GM19240 (cell line): Measurements from ENCODE around the gene RPS19.

Experiments
- DNase-seq: peaks from one replicate; pipeline ENCODE4 v3.0.0; 2011; ENCODE audit warnings: low spot score; ENCODE audit not compliant: insufficient read length

RPS19 gene

DNA sequence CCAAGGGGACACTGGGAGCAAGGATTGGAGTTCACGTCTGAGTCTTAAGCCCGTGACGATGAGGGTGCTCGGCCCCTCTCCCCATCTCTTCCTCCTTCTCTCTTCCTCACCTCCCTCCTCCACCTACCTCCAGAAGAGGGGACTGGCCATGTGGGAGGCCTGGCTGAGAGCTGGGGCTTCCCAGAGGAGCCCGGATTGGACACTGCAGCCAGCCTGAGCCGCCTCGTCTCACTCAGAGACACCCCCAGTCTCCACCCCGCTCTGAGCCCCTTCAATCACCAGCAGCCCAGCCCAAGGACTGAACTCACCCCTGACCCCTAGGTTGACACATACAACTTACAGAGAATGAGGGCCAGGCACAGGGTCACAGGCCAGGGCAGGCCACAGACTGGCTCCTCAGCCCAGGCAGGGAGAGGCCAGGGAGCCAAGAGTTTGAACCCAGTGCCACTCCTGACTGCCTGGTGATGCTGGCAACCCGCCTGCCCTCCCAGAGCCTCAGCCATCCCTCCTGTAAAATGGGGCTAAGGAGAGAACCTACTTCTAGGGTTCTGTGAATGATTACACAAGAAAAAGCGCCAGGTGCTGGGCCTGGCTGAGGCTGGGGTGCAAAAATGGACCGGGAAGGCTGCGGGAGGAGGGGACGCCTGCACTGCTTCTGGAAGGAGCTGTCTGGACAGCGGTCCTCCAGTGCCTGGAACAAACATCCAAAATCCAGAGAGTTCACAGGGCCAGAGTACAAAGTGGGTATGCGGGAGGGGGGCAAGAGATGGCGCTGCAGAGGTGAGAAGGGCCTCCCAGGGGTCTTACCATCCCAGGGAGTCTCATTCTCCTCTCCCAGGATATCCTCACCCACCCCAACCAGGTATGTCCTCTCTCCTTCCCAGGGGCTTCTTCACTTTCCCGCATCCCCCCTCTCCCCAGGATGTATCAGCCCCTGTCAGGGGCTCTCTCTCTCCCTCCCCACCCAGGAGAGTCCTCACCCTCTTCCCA is 18.2 kb downstream of the RPS19 start:
- no peak for DNase-seq

DNA sequence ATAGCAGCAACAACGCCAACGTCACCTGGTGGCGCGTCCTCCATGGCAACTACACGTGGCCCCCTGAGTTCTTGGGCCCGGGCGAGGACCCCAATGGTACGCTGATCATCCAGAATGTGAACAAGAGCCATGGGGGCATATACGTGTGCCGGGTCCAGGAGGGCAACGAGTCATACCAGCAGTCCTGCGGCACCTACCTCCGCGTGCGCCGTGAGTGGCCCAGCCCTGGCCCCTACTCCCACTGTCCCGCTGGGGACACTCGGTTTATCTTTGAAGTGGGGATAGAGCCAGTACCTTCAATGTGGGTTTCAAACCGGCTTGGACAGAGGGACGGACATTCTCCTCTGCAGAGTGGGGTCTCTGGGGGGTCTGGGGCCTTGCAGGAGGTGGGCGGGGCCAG is 19.0 kb downstream of the RPS19 start:
- DNase-seq, result no peak

DNA sequence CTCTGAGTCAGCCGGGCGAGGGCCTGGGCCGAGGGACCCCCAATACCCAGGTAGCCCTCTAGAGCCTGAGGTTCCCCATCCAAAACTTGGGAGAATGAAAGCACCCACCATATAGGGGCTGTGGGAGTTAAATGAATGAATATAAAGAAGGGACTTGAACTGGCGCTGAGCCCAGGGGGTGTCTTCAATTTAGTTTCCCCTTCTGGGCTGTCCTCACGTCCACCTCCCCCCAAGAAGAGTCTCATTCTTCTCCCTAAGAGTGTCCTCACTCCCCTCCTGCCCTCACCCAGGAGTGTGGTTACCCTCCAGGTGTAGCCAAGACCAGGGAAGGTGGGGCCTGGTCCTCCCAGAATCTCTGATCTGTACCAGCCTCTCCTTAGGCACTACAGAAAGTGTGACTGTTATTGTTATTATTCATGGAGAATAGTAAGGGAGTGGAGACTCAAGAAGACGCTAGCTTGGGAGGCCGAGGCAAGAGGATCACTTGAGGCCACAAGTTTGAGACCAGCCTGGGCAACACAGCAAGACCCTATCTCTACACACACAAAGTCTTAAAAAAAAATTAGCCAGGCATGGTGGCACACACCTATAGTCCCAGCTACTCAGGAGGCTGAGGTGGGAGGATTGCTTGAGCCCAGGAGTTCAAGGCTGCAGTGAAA is 19.7 kb downstream of the RPS19 start:
- no peak for DNase-seq

DNA sequence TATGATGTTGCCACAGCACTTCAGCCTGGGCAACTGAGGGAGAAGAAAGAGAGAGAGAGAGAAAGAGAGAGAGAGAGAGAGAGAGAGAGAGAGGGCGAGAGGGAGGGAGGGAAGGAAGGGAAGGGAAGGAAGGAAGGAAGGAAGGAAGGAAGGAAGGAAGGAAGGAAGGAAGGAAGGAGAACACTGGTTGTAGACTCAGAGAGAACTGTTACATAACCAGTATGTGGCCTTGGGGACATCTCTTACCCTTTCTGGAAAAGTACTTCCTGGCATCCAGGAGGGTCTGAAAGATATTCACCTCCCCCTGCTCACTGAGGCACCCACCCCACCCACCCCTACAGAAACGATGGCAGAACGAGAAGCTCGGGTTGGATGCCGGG is 20.3 kb downstream of the RPS19 start:
- no peak for DNase-seq

DNA sequence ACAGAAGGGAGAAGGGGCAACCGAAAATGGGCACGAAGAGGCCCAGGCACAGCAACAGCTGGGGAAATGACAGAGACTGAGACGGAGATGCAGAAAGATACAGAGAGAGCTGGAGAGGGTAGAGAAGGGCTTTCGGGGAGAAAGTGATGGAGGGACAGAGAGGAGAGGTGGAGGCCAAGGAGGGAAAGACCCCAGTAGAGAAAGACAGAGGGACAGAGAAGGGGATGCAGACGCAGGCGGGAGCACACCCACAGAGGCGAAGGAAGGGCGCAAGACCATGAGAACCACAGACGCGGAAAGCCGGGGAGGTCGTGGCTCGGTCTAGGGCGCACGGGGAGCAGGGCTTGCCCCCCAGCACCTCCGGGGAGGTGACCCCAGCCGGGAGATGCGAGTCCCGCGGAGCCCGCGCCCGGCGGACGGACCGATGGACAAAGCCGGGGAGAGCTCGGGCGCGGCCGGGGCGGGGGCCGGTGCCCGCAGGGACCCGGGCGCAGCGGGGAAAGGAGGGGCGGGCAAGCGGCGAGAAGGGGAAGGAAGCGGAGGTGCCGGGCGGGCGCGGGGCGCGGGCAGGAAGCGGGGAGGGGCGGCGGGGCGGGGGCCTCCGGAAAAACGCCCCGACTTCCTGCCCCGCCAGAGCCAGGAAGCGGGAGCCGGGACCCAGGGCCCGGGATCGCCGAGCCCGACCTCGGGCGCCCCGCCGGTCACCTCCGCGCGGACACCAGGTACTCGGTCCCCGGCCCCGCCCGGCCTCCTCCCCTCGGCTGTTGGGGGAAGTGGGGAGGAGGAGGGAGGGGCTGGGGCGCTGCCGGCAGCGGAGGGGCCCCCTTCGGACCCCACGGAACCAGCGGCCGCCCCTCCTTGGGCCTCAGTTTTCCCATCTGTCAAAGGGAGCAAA is 22.8 kb downstream of the RPS19 start, which contains the start of gene ARHGEF1:
Gene ARHGEF1 (plus strand): TSS at position 617 of the 895 bp plus-strand sequence. CDS start 4,899 bp downstream, outside the sequence.
- no peak for DNase-seq

DNA sequence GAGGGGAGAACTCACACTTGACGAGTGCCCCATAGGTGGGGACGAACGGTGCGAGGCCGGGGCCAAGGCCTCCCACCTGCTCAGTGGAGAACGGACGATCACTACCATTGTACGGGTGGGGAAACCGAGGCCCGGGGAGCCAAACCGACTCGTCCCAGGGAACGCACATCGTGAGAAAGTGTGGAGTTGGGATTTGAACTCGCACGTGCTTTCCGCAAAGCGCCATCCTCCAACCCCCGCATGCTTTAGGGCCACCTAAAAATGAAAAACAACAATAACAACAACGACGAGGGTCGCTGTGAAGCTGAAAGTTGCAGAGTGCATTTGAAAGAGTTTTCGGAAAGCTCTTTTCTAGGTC is 23.4 kb downstream of the RPS19 start:
- no peak for DNase-seq

DNA sequence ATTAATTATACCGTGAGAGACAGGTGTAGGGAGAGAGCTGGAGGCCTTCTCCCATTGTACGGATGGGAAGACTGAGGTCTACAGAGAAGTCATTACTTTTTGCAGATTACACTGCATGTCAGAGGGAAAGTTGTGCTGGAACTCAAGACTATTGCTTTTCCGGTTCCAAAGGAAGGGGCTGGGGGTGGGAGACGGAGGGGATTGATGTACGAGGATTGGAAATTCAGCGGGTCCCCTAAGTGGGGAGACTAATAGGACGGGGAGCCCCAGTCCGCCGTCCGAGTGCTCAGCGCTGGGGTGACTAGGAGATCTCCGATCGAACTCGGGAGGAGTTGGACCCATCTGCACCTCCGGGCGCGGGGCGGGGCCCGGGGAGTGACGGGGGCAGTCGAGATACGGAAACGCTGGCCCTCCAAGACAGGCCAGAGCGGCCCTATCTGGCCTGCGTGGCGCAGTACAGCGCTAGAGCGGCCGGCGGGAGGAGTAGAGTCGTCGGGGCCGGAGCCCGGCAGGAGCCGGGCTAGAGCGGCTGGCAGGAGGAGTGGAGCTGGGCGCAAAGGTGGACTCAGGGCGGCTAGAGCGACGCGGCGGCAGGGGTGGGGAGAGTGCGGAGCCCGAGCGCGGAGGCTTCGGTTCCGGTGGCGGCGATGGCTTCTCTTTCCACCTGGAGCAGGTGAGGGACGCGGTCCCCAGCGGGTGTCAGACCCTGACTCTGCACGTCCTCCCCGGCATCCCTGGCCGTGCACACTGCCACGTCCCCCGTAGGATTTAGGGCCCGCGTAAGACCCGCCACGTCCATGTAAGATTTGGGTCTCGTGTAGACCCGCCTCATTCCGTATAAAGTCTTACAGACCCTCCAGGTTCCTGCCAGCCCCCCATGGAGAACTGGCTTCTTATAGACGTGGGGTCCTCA is 24.0 kb downstream of the RPS19 start:
- peak; percentile 98 for DNase-seq

DNA sequence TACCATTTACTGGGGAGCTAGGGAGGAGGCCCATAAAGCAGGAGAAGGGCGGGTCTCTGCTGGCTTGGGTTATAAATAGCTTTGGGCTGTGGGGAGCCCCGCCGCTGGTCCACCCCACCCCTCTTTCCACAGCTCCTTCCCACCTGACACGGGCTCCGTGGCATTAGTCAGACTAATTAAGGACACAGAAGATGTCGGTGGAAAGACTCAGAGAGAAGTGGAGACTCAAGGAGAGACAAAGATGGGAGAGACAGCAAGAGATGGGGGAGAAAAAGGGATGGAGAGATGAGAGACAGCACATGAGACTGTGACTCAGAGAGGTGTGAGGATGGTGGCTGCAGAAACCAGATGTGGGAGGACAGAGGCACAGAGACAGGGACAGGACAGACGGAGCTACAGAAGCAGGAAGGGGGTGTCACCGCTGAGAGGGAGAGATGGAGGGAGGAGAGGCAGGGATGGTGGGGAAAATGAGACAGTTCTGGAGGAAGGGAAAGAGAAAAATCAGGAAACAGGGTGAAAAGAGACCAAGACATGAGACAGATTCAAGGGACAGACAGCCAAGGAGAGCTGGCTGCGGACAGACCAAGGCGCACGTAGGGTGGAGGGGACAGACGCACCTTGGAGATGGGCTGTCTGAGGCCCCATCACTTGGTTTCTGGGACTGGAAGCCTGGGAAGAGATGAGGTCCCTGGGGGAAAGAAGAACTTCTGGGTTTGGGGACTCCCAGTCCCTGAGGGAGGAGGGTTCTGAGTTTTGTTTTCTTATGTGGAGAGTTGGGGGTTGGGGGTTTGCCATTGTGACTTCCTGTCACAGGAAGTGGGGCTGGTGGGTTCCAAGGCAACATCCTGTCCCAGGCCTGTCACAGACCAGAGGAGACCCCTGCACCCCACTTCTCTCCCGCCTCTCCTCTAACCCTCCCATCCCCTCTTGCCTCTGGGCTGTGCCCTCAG is 27.0 kb downstream of the RPS19 start:
- DNase-seq, result no peak

DNA sequence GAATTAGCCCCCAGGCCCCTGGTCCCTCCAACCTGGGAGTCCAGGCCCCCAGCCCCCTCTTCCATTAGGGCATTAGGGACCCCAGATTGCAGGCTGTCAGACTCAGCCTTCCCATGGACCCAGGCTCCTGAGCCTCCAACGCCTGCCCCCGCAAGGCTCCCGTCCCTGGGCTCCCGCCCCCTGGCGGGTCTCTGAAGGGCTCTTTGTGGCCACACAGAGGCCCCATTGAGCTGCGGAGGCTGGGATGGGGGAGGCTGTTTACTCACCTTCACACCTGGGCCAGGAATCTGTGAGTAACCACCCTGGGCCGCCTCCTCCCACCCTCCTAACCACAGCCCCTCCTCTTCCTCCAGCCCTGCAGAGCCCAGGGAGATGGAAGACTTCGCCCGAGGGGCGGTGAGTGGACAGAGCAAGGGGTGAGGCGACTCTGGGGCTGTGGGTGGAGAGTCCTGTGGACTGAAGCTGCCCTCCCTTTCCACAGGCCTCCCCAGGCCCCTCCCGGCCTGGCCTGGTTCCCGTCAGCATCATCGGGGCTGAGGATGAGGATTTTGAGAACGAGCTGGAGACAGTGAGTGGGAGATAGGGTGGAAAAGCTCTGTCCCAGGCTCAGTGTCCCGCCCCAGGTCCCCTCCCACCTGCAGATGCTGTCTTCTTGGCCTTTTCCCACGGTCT is 27.8 kb downstream of the RPS19 start:
- DNase-seq, result no peak

DNA sequence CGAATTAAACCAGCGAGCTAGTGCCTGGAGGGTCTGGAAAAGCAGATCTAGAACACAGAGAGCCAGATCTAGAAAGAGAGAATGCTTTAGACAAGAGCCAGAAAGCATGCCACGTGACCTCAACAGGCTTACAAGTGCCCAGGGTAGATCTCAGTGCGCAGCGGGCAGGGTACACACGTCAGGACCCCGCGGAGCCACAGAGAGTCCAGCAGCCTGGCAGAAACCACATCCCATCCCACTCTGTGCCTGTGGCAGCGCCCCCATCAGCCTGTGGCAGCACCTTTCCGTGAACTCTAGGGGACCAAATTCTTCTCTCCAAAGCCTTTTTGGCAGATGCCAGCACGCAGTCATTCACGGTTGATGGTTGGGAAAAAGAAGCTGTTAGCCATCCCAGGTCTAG is 28.9 kb downstream of the RPS19 start:
- DNase-seq, result no peak

DNA sequence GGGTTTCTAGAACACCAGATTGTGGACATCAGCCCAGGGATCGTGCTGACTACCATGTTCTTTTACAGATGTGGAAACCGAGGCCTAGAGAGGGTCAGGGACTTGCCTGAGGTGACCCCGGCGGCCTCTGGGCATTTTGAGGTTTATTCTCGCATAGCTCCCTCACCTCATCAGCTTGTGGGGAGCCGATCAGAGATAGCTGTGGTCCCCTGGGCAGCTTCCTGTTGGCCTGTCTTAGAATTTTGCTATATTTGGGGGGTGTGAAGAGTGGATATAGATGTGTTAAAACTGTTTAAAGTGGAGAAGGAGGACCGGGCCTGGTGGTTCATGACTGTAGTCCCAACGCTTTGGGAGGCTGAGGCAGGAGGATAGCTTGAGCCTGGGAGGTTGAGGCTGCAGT is 29.8 kb downstream of the RPS19 start:
- DNase-seq, result no peak

DNA sequence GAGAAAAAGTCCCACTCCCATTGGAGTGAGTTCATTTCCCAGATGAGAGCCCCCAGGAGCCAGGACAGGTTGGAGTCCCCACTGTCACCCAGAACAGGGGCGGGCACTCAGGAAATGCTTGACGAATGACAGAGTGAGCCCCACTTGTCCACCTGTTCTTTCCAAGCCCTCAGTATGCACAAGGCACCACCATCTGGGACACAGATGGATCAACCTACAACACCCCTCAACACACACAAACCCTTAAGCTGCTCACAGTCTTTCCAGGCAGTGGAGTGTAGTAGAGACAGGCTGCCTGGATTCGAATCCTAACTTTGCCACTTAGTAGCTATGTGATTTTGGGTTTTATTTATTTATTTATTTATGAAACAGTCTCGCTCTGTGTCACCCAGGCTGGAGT is 30.9 kb downstream of the RPS19 start:
- no peak for DNase-seq

DNA sequence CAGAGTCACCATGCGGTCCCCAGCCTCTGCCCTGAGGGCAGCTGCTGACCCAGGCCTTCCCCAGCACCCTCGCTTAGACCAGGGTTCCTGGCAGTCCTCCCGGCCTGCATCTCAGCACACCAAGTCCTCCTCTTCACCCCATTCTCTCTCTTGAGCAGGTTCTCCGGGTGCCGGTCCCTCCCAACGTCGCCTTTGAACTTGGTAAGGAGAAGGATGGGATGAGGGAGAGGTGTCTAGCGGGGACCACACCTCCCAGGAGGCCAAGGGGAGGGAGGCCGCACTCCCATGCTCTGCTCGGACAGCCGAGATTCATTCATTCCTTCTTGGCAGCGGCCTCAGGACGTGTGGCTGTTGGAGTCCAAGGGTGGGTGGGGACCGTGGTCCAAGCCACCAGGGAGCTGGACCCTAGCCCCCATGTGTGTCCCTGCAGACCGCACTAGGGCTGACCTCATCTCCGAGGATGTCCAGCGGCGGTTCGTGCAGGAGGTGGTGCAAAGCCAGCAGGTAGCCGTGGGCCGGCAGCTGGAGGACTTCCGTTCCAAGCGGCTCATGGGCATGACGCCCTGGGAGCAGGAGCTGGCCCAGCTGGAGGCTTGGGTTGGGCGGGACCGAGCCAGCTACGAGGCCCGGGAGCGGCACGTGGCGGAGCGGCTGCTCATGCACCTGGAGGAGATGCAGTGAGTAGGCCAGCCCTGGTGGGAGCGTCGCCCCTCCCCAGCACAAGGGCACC is 32.3 kb downstream of the RPS19 start:
- no peak for DNase-seq

DNA sequence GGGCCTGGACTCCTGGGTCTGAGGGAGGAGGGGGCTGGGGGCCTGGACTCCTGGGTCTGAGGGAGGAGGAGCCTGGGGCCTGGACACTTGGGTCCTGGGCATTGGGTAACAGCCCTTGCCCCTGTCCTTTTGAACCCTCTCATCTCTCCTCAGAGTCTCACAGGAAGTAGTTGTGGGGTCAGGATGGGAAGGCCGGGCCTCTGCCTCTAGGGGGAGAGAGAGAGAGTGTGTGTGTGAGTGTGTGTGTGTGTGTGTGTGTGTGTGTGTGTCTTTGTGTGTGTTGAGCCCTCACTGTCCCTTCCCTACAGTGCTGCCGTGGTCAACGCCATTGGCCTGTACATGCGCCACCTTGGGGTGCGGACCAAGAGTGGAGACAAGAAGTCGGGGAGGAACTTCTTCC is 33.8 kb downstream of the RPS19 start:
- no peak for DNase-seq

DNA sequence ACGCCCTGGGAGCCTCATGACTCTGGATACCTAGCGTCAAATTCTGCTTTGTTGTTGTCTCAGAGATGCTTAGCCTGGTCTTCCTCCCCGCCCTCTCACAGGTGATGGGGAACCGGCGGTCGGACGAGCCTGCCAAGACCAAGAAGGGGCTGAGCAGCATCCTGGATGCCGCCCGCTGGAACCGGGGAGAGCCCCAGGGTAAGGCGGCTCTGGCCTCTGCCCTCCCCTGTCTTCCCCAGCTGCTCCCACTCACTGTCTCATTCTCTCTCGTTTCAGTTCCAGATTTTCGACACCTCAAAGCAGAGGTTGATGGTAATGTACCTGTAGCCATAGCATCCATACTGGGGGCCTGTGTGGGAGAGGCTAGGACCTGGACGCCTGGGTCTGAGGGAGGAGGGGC is 34.3 kb downstream of the RPS19 start:
- no peak for DNase-seq

DNA sequence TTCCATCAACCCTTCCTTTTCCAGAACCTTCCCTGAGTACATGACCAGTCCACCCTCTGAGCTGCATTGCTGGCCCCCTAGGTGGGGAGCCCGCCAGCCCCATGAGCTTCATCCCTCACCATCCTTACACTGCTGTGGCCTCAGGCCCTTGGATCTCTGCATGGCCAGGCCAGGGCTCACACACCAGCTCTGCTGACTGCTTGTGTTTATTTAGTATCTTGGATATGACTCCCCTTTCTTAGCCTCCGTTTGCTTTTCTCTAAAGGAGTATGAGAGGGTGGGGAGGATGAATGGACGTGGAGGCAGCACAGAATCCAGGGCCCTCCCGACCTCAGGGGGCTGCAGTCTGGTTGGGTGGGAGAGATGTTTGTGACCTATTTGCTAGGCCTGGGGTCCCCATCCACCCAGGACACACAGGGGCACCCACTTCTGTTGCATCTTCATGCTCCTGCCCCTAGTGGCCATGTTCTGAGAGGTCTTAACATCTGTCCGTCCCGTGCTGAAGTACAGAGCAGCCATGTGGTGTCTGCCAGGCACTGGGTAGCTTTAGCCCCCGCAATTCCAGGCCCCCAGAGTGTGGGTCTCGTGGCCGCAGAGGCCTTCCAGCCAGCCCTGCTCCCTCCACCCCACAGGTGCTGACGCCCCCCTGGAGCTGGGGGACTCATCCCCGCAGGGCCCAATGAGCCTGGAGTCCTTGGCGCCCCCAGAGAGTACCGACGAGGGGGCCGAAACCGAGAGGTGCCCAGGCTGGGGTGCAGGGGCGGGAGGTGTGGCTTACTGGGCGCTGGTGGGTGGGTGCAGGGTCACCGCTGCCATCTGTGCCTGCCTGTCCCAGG is 35.9 kb downstream of the RPS19 start:
- DNase-seq, result no peak

DNA sequence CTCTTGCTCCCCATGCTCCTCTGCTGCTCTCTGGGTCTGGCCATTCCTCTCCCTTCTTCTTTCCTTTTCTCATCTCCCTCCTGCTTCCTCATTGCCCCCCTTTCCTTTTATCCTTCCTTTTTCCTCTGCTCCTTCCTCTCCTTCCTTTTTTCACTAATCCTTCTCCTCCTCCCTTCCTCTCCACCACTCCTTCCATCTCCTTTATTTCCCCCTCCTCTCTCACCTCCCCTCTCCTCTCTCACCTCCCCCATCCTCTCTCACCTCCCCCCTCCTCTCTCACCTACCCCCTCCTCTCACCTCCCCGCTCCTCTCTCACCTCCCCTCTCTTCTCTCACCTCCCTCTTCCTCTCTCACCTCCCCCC is 36.5 kb downstream of the RPS19 start:
- no peak for DNase-seq
